Activated CD8-positive, alpha-beta T cell treated with anti-CD3 and anti-CD28 coated beads for 36 hours (primary cell): ENCODE data around the gene FOXN3. TPM values are rescaled to one million over a fixed set of nuclear protein-coding genes. Genes with fewer than 3 reads are reported as not detected.

ENCODE experiments used
- ATAC-seq: fragments of 200-7000 bp; cut with Tn5 transposase; one replicate; pipeline ENCODE4 v1.10.0; 2021; ENCODE audit warnings: mild to moderate bottlenecking, moderate library complexity
- CTCF ChIA-PET: fragments of 350-600 bp; sonication (Branson Sonifier 250); formaldehyde crosslinking; loops from one replicate; lab custom pipeline; 2021; ENCODE audit warnings: antibody characterized with exemption; lab: Charles Lee
- POLR2A ChIA-PET: fragments of 350-600 bp; sonication (Branson Sonifier 250); formaldehyde crosslinking; loops from one replicate; lab custom pipeline; 2021; ENCODE audit warnings: antibody characterized with exemption; lab: Charles Lee
- DNase-seq: peaks from one replicate; pipeline ENCODE4 v3.0.0-alpha.2; 2020
- H3K27ac Mint-ChIP-seq: one replicate; pipeline ENCODE4 v1.8.0; 2021; ENCODE audit warnings: mild to moderate bottlenecking, mixed read lengths
- H3K27me3 Mint-ChIP-seq: one replicate; pipeline ENCODE4 v1.8.0; 2021; ENCODE audit warnings: mixed read lengths
- H3K36me3 Mint-ChIP-seq: one replicate; pipeline ENCODE4 v1.8.0; 2021; ENCODE audit warnings: low read depth, mixed read lengths
- H3K4me1 Mint-ChIP-seq: one replicate; pipeline ENCODE4 v1.8.0; 2021; ENCODE audit warnings: low read depth, mixed read lengths
- H3K4me3 Mint-ChIP-seq: one replicate; pipeline ENCODE4 v1.8.0; 2021; ENCODE audit warnings: mild to moderate bottlenecking, moderate library complexity, mixed read lengths
- H3K9me3 Mint-ChIP-seq: one replicate; pipeline ENCODE4 v1.8.0; 2021; ENCODE audit warnings: mixed read lengths
- intact Hi-C: fragments of 100-400 bp; cut with micrococcal nuclease; formaldehyde crosslinking; loops from one replicate; pipeline ENCODE4 v1.10.0; 2022
- total RNA-seq, 2 experiments: library from RNA; stranded (reverse); gene quantifications; one replicate each; pipeline ENCODE4 v1.2.3, GENCODE V29; 2021
- TF ChIP-seq, protein P1 (sequence below): fragments of 200-600 bp; IDR thresholded peaks from one replicate; pipeline ENCODE4 v1.8.0; 2022; ENCODE audit warnings: antibody characterized with exemption, mild to moderate bottlenecking

FOXN3 gene
- total RNA-seq, 2 experiments from 2014 or later: 83.4 to 85.0 TPM

DNA sequence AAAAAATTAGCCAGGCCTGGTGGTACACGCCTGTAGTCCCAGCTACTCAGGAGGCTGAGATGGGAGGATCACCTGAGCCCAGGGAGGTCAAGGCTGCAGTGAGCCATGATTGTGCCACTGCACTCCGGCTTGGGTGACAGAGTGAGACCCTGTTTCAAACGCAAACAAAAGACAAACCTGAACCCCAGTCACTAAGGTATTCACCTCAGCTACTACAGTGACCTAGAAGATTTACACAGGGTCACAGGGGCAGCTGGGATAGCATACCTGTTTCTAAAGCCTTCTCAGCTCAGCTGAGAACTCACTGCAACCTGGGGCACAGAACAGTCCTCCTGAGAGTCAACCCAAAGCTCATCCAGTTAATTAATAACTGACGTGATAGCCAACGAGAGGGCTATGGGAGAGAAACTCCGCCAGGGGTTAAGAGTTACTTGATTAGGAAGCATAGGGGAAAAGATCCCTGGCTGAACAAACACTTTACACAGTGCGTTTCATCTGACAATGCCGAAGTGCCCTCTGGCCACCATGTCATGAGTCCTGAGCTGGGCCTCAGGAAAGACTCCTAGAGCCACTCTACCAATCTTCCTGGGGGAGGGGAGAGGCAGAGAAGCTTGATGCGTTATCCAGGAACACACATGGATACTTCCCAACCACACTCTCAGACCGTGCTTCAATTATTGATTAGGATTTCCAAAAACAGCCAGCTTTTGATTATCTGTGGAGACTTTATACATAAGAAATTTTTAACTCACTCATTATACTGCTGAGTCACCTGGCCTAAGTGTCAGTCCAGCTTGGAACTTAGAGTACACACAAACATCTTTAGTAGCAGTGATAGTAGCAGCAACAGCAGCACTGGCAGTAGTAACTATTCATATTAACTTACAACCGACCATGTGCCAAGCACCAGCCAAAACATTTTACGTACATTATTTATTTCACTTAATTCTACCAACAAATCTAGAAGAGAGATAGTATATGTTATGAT lies 48.2 kb downstream of the FOXN3 start:
- peaks cover 80% of the 10 kb centered on the region for H3K4me1 Mint-ChIP-seq
- ATAC-seq (no peak), DNase-seq (no peak)
- peaks cover 49% of the 10 kb centered on the region for H3K36me3 Mint-ChIP-seq
- intact Hi-C loops: no loop called here
- peaks cover 3% of the 10 kb centered on the region for H3K9me3 Mint-ChIP-seq
- TF ChIP-seq, protein P1, sequence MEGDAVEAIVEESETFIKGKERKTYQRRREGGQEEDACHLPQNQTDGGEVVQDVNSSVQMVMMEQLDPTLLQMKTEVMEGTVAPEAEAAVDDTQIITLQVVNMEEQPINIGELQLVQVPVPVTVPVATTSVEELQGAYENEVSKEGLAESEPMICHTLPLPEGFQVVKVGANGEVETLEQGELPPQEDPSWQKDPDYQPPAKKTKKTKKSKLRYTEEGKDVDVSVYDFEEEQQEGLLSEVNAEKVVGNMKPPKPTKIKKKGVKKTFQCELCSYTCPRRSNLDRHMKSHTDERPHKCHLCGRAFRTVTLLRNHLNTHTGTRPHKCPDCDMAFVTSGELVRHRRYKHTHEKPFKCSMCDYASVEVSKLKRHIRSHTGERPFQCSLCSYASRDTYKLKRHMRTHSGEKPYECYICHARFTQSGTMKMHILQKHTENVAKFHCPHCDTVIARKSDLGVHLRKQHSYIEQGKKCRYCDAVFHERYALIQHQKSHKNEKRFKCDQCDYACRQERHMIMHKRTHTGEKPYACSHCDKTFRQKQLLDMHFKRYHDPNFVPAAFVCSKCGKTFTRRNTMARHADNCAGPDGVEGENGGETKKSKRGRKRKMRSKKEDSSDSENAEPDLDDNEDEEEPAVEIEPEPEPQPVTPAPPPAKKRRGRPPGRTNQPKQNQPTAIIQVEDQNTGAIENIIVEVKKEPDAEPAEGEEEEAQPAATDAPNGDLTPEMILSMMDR: no peak
- POLR2A ChIA-PET: no interaction called here
- H3K4me3 Mint-ChIP-seq: no peak overlapping the region
- no peaks in the 10 kb centered on the region for H3K27me3 Mint-ChIP-seq
- peak overlapping the region; percentile 76 for H3K27ac Mint-ChIP-seq
- CTCF ChIA-PET: interaction anchor here (0.6 to 1.7 kb wide), 5 partner anchors 10 to 345 kb away, joined by 3 to 4 read pairs (median 3); no protein-coding TSS in a partner anchor

DNA sequence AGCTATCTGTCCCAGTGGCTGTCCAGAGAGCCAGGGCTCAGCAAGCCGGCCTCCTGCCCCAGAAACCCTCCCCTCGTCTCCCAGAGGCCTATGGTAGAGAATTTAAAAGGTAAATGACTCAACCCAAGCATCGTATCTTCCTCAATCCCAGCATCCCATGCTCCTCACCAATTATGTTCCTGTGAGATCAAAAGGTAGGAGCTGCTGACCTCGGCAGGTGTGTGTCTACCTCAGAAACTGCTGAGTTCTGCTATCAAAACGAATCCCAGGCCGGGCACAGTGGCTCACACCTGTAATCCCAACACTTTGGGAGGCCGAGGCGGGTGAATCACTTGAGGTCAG lies 49.3 kb downstream of the FOXN3 start:
- ATAC-seq (no peak), DNase-seq (no peak)
- H3K4me3 Mint-ChIP-seq: no peak overlapping the region
- peak overlapping the region; percentile 85 for H3K27ac Mint-ChIP-seq
- intact Hi-C loops: no loop called here
- CTCF ChIA-PET: interaction anchor here (1.0 kb wide), 1 partner anchor 191 kb away, joined by 3 read pairs; no protein-coding TSS in a partner anchor
- H3K36me3 Mint-ChIP-seq: peaks cover 50% of the 10 kb centered on the region
- TF ChIP-seq, protein P1: no peak
- H3K4me1 Mint-ChIP-seq: peaks cover 81% of the 10 kb centered on the region
- POLR2A ChIA-PET: no interaction called here
- H3K9me3 Mint-ChIP-seq: peaks cover 3% of the 10 kb centered on the region
- no peaks in the 10 kb centered on the region for H3K27me3 Mint-ChIP-seq

DNA sequence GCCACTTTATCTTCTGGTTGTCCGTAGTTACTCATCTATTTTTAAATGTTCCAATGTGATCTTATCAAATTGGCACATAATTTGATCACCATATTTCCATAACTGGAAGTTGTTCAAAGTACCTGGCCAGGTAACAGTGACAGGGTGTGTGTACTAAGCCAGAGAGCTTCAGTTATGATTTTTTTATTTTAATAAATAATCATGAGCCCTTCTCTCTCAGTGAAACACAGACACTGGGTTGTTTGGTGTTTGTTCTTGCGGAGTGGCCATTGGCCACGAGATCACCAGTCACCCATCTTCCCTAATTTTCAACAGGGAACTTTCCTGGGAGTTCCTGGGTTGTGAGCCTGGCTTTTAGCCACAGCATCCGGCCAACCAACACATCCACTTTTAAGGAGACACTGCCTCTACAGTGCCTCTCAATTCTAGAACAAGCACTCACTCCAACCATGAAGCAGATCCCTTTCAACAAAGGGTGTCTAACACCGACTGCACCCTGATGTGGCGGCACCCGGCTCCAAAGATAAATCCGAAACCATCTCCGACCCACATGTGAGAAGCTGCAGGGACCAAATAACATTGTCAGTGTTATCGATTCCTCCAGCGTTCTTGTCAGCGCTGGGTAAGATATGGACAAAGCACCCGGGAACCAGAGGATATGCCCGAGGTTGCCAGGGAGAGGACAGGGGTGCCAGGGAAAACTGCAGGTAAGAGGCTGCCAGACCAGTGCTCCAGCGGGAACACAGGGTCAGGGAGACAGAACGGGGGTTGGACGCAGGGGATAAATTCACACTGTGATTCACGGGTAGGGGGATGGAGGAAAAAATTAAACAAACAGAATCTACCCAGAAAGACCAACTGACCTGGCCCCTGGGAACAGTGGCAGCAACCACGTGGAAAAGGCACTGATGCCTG lies 49.9 kb downstream of the FOXN3 start:
- Mint-ChIP-seq H3K4me3 (no peak overlapping the region), H3K27me3 (no peaks in the 10 kb centered on the region), H3K9me3 (peaks cover 3% of the 10 kb centered on the region), H3K27ac (peak overlapping the region; percentile 97), H3K36me3 (peaks cover 50% of the 10 kb centered on the region), H3K4me1 (peaks cover 76% of the 10 kb centered on the region)
- ChIA-PET CTCF (interaction anchor here (1.0 kb wide), 1 partner anchor 190 kb away, joined by 3 read pairs; no protein-coding TSS in a partner anchor), POLR2A (interaction anchor here (0.7 kb wide), 1 partner anchor 12 kb away, joined by 4 read pairs; no protein-coding TSS in a partner anchor)
- intact Hi-C loops: no loop called here
- DNase-seq (no peak), ATAC-seq (no peak)
- TF ChIP-seq, protein P1: no peak

DNA sequence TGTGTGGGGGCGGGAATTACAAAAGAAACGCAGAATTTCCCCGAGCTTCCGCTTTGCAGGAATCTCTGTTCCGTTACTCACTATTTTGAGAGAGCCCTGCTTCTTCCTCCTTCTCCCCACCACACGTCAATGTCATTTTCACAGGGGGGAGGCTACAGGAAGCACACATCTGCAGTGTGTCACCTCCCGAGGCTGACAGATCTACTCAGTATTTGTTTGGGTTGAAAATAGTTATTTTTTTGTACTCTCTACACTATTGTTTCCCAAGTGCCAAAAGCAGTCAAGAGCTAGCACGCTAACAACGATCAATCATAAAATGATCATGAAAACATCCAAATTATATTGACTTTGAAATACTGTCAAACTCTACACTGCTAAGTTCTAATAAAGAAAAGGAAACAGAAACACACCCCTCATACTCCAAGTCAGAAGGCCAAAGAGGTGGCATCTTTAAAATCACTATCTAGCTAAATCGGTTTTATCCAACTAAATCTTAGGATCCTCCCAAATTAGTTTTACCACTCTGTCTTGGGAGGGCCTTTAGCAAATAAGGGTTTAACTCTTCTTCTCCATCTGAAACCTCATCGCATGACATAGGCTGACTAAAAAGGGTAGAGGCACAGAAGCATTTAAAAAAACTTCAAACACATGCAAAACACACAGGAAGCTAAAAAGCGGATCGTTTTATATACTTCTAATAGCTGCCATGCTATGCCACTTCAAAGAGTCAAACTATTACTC lies 51.8 kb downstream of the FOXN3 start:
- POLR2A ChIA-PET: interaction anchor here (0.6 to 1.2 kb wide), 5 partner anchors 25 to 201 kb away, joined by 3 to 6 read pairs (median 3); no protein-coding TSS in a partner anchor
- TF ChIP-seq, protein P1: no peak
- Mint-ChIP-seq H3K4me3 (peak overlapping the region; percentile 77), H3K27ac (peak overlapping the region; percentile 97), H3K27me3 (no peaks in the 10 kb centered on the region), H3K36me3 (peaks cover 41% of the 10 kb centered on the region), H3K9me3 (peaks cover 3% of the 10 kb centered on the region), H3K4me1 (peaks cover 61% of the 10 kb centered on the region)
- peak; percentile 93 for ATAC-seq
- CTCF ChIA-PET: interaction anchor here (0.9 to 1.3 kb wide), 3 partner anchors 8 to 13 kb away, joined by 3 read pairs; no protein-coding TSS in a partner anchor
- intact Hi-C loops: no loop called here
- DNase-seq: peak; percentile 73
